Ovary (tissue), 3 donors: Measurements from ENCODE around the gene TUNAR.

Experiments
- EP300 ChIP-seq: sonication (generic); formaldehyde crosslinking; IDR thresholded peaks from one replicate; pipeline ENCODE4 v1.6.1; 2017; ENCODE audit warnings: antibody characterized with exemption
- POLR2A ChIP-seq: fragments of 450-650 bp; IDR thresholded peaks from one replicate; pipeline ENCODE4 v1.6.1; 2017; ENCODE audit warnings: antibody characterized with exemption, mild to moderate bottlenecking, moderate library complexity
- TF ChIP-seq, protein P1 (sequence below), 3 donors: fragments of 450-650 bp in 2 of 3; fragments of 200-600 bp in 1 of 3; IDR thresholded peaks; one replicate each; pipeline versions ENCODE4 v1.5.1 to v1.8.0; 2016 to 2022; ENCODE audit warnings: antibody characterized with exemption in 3 of 3, mild to moderate bottlenecking in 1 of 3
- donor health status: DM: no; HTN: no; CAD: no.

DNA sequence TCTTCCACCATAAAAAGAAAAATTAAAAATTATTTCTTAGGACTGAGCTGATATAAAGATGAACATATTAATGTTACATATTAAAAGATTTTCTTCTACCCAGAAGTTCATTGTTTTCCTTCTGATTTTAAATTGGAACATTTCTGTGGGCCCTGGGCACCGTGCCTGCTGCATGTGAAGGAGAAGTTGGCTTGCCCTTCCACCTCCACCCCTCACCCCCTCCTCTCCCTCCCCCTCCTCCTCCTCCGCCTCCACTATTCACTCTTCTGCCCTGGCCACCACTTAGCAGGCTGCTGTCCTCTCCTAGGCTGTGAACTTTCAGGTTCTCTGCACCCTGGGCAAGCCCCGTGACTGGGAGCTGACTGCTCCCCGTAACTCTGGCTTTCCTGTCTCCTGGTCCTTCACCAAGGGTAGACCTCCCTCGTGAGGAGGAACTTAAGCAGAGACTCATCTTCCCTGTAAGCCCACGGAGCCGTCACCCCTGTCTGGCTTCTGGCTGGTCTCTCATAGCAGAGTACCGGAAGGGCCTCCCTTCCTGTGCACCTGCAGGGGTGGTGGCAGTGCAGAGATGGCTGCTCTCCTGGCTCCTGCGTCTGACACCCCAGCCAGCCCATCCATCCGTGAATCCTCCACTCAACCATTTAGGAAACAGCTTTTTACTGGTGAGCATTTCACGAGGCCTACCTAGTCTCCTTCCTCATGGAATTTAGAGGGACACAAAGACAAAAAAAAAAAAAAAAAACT, 12.8 kb downstream of the TUNAR start:
- TF ChIP-seq, protein P1, sequence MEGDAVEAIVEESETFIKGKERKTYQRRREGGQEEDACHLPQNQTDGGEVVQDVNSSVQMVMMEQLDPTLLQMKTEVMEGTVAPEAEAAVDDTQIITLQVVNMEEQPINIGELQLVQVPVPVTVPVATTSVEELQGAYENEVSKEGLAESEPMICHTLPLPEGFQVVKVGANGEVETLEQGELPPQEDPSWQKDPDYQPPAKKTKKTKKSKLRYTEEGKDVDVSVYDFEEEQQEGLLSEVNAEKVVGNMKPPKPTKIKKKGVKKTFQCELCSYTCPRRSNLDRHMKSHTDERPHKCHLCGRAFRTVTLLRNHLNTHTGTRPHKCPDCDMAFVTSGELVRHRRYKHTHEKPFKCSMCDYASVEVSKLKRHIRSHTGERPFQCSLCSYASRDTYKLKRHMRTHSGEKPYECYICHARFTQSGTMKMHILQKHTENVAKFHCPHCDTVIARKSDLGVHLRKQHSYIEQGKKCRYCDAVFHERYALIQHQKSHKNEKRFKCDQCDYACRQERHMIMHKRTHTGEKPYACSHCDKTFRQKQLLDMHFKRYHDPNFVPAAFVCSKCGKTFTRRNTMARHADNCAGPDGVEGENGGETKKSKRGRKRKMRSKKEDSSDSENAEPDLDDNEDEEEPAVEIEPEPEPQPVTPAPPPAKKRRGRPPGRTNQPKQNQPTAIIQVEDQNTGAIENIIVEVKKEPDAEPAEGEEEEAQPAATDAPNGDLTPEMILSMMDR (IDR thresholded peaks at IDR 0.05) = no peak
- TF ChIP-seq POLR2A (no peak), EP300 (no peak)
